ENCODE data around the gene NUCKS1. TPM values are rescaled to one million over a fixed set of nuclear protein-coding genes. Genes with fewer than 3 reads are reported as not detected.

Gene NUCKS1
- polyA plus RNA-seq, 1 of the 3 experiments (the other 2 are of a cell fraction): 25.4 TPM

DNA sequence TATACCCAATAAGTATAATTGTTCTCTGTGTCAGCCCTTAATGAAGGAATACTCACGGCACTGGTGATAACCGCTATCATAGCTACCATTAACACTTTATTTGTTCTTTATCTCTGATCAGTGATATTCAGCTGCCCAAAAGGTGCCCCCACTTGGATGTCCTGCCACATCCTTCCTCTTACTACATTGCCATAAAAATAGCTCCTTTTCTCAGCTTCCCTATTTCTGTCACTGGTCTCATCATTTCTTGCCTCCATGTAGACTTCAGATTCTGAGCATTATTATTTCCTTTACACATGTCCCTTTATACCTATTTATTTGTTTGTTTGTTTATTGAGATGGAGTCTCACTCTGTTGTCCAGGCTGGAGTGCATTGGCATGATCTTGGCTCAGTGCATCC lies 28.0 kb upstream of the NUCKS1 start:
- WGBS (ENCODE audit: low lambda C conversion rate): 86% methylated on average over 2 of the region's 2 CpGs
- DNase-seq: no peak

More for the DNA sequence above, 28.0 kb upstream of the NUCKS1 start:
- ChIA-PET POLR2A (no interaction called here), CTCF (interaction anchor here (1.4 to 7.8 kb wide), 3 partner anchors 13 to 200 kb away, joined by 3 to 37 read pairs (median 8); no protein-coding TSS in a partner anchor)
- Histone ChIP-seq H4K20me1 (ENCODE audit: insufficient read depth) (no peaks in the 10 kb centered on the region), H3K4me2 (no peak overlapping the region), H3K27ac (ENCODE audit: low read depth in 2 of 2, low read length in 1 of 2) (no peak overlapping the region), H3F3A (replicated peaks; ENCODE audit: insufficient read depth) (no peaks in the 10 kb centered on the region), H3K79me2 (ENCODE audit: insufficient read depth) (no peaks in the 10 kb centered on the region), H3K9me2 (no peaks in the 10 kb centered on the region), H3K4me3 (ENCODE audit: low read depth in 2 of 2, low read length in 1 of 2) (no peak overlapping the region), H2AFZ (ENCODE audit: low read depth) (no peak overlapping the region), H3K9me3 (no peaks in the 10 kb centered on the region), H3K4me1 (ENCODE audit: control insufficient read depth in 1 of 2, insufficient read depth in 2 of 2, low read depth in 1 of 2, low read length in 1 of 2) (peaks cover 0 to 6% of the 10 kb centered on the region in 2 experiments; a peak in 1 of 4 replicates), H3K36me3 (replicated peaks in 1 of 2; ENCODE audit: control insufficient read depth in 1 of 2, insufficient read depth in 2 of 2, low read length in 1 of 2) (no peaks in the 10 kb centered on the region), H3K27me3 (ENCODE audit: insufficient read depth) (no peaks in the 10 kb centered on the region; the same call in 1 of the 2 replicates), H3K9ac (no peak overlapping the region)
- no peak for TF ChIP-seq RCOR1 (IDR thresholded peaks at IDR 0.05; ENCODE audit: low read length)
- no peak for TF ChIP-seq IRF3 (IDR thresholded peaks at IDR 0.05; ENCODE audit: low read depth, low read length)
- no peak for TF ChIP-seq SMC3 (IDR thresholded peaks at IDR 0.05; ENCODE audit: low read depth, low read length)
- TF ChIP-seq, protein P1, sequence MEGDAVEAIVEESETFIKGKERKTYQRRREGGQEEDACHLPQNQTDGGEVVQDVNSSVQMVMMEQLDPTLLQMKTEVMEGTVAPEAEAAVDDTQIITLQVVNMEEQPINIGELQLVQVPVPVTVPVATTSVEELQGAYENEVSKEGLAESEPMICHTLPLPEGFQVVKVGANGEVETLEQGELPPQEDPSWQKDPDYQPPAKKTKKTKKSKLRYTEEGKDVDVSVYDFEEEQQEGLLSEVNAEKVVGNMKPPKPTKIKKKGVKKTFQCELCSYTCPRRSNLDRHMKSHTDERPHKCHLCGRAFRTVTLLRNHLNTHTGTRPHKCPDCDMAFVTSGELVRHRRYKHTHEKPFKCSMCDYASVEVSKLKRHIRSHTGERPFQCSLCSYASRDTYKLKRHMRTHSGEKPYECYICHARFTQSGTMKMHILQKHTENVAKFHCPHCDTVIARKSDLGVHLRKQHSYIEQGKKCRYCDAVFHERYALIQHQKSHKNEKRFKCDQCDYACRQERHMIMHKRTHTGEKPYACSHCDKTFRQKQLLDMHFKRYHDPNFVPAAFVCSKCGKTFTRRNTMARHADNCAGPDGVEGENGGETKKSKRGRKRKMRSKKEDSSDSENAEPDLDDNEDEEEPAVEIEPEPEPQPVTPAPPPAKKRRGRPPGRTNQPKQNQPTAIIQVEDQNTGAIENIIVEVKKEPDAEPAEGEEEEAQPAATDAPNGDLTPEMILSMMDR (IDR thresholded peaks at IDR 0.05): no peak
- TF ChIP-seq, protein P2, sequence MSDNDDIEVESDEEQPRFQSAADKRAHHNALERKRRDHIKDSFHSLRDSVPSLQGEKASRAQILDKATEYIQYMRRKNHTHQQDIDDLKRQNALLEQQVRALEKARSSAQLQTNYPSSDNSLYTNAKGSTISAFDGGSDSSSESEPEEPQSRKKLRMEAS (IDR thresholded peaks at IDR 0.05; ENCODE audit: low read depth): no peak
- no peak for TF ChIP-seq PBX3 (IDR thresholded peaks at IDR 0.05)
- TF ChIP-seq GATA2 (CRISPR knock-in tag; IDR thresholded peaks at IDR 0.05): no peak
- TF ChIP-seq ELF1 (IDR thresholded peaks at IDR 0.05): no peak
- TF ChIP-seq SIN3A (IDR thresholded peaks at IDR 0.05; ENCODE audit: borderline replicate concordance, low read depth, low read length): no peak
- TF ChIP-seq REST (IDR thresholded peaks at IDR 0.05; ENCODE audit: low read depth, low read length): no peak
- no peak for TF ChIP-seq CHD2 (IDR thresholded peaks at IDR 0.05; ENCODE audit: low read length, partially characterized antibody)
- TF ChIP-seq RFX5 (IDR thresholded peaks at IDR 0.05; ENCODE audit: low read length): no peak
- TF ChIP-seq TAF1 (IDR thresholded peaks at IDR 0.05; ENCODE audit: borderline replicate concordance, low read depth, low read length): no peak
- TF ChIP-seq RXRA (IDR thresholded peaks at IDR 0.05; ENCODE audit: borderline replicate concordance, low read depth): no peak
- TF ChIP-seq, protein P3, sequence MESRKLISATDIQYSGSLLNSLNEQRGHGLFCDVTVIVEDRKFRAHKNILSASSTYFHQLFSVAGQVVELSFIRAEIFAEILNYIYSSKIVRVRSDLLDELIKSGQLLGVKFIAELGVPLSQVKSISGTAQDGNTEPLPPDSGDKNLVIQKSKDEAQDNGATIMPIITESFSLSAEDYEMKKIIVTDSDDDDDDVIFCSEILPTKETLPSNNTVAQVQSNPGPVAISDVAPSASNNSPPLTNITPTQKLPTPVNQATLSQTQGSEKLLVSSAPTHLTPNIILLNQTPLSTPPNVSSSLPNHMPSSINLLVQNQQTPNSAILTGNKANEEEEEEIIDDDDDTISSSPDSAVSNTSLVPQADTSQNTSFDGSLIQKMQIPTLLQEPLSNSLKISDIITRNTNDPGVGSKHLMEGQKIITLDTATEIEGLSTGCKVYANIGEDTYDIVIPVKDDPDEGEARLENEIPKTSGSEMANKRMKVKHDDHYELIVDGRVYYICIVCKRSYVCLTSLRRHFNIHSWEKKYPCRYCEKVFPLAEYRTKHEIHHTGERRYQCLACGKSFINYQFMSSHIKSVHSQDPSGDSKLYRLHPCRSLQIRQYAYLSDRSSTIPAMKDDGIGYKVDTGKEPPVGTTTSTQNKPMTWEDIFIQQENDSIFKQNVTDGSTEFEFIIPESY (IDR thresholded peaks at IDR 0.05; ENCODE audit: borderline replicate concordance, low read depth): no peak
- TF ChIP-seq USF1 (IDR thresholded peaks at IDR 0.05; ENCODE audit: borderline replicate concordance, low read depth): no peak
- no peak for TF ChIP-seq JUND (IDR thresholded peaks at IDR 0.05)
- TF ChIP-seq MEF2A (IDR thresholded peaks at IDR 0.05; ENCODE audit: borderline replicate concordance, low read depth): no peak
- TF ChIP-seq NRF1 (IDR thresholded peaks at IDR 0.05; ENCODE audit: low read depth, low read length): no peak
- no peak for TF ChIP-seq USF2 (IDR thresholded peaks at IDR 0.05; ENCODE audit: borderline replicate concordance, low read depth, low read length)
